Heart right ventricle (tissue), 16 donors: ENCODE results near the gene HIVEP3. TPM values are rescaled to one million over a fixed set of nuclear protein-coding genes. Genes with fewer than 3 reads are reported as not detected.

Experiments
- ATAC-seq, 8 donors: fragments of 200-7000 bp; cut with Tn5 transposase; one replicate each; pipeline ENCODE4 v1.9.1; 2020; ENCODE audit warnings: mild to moderate bottlenecking in 8 of 8, moderate library complexity in 8 of 8, moderate number of reproducible peaks in 1 of 8
- DNase-seq, 2 donors: peaks; one replicate each; pipeline ENCODE4 v3.0.0-alpha.2; 2020
- H3K27ac ChIP-seq, 10 donors: fragments of 200-600 bp; sonication (generic) in 2 of 10; one replicate each; pipeline versions ENCODE4 v1.5.0 to v1.8.0; 2020 to 2022; ENCODE audit warnings: mild to moderate bottlenecking in 3 of 10
- H3K27me3 ChIP-seq, 7 donors: fragments of 200-600 bp; one replicate each; pipeline ENCODE4 v1.8.0; 2021 to 2022; ENCODE audit warnings: mild to moderate bottlenecking in 2 of 7
- H3K36me3 ChIP-seq, 9 donors: fragments of 200-600 bp; sonication (generic) in 1 of 9; one replicate each; pipeline versions ENCODE4 v1.5.0 to v1.8.0; 2020 to 2022; ENCODE audit warnings: mild to moderate bottlenecking in 2 of 9
- H3K4me1 ChIP-seq, 9 donors: fragments of 200-600 bp; sonication (generic) in 1 of 9; one replicate each; pipeline versions ENCODE4 v1.5.0 to v1.8.0; 2020 to 2022; ENCODE audit warnings: mild to moderate bottlenecking in 4 of 9
- H3K4me3 ChIP-seq, 10 donors: fragments of 200-600 bp; sonication (generic) in 2 of 10; one replicate each; pipeline versions ENCODE4 v1.5.0 to v1.8.0; 2020 to 2022; ENCODE audit warnings: mild to moderate bottlenecking in 7 of 10, moderate library complexity in 2 of 10
- H3K9me3 ChIP-seq, 11 donors: fragments of 200-600 bp in 10 of 11; sonication (generic) in 2 of 11; one replicate each; pipeline versions ENCODE4 v1.5.0 to v1.8.0; 2013 to 2022; ENCODE audit warnings: mild to moderate bottlenecking in 2 of 11, control low read depth in 1 of 11, moderate library complexity in 1 of 11
- CTCF ChIP-seq, 9 donors: fragments of 200-600 bp; sonication (generic) in 2 of 9; IDR thresholded peaks; one replicate each; pipeline versions ENCODE4 v1.5.0 to v1.8.0; 2021 to 2022; ENCODE audit warnings: antibody characterized with exemption in 9 of 9, mild to moderate bottlenecking in 5 of 9, moderate library complexity in 1 of 9
- WGBS, 2 donors: extraction: QIAGEN DNeasy Blood & Tissue Kit; methylation state at CpG; one replicate each; pipeline ENCODE4 v1.1.7; 2013; ENCODE audit warnings: inconsistent platforms in 1 of 2; 5-methylcytosine and 5-hydroxymethylcytosine counted together
- intact Hi-C, 10 donors: fragments of 100-400 bp; cut with DNase I; formaldehyde crosslinking; loops; one replicate each; pipeline versions ENCODE4 v1.11.1 to v1.14.2; 2022
- polyA plus RNA-seq, 2 donors: library from polyadenylated mRNA; stranded (reverse); fragments of 200-250 nt; gene quantifications; one replicate each; pipeline ENCODE4 v1.2.3, GENCODE V29; 2013
- total RNA-seq, 10 donors: library from RNA; stranded (reverse); fragmentation: NEBNext Ultra II Directional in 3 of 10; extraction: Animal tissue kit (Norgen Biotek cat#: 25700) in 3 of 10; gene quantifications; one replicate each; pipeline versions ENCODE4 v1.2.1 to v1.2.4, GENCODE V29; 2021 to 2023
- donor health status: Arrhythmogenic right ventricular cardiomyopathy.
- donor health status: ischemic (EF 13 %, LVEDD 7.1; RV severe dilation, severe dysfunction).
- donor health status: healthy with polysubstance abuse.
- donor health status: DM: no; HTN: yes; CAD: no.
- donor health status: DM: no; HTN: no; CAD: no.
- donor health status: ischemic (EF 25% LVEDD 6.9; RV normal size, moderate dysfunction).
- donor health status: ischemic (EF 25% LVEDD 5.7; RV mildly dilated, moderate dysfunction).
- donor health status: healthy.
- donor health status: DM: yes; HTN: yes; CAD: no.
- donor health status: Ischemic cardiomyopathy.
- donor health status: ischemic (EF 35%, LVEDD 5.7; RV mildly dilated, moderate dysfunction).
- donor health status: nonischemic (EF 11% LVEDD 7.7; RV severe dilation, severe dysfunction).
- donor health status: DM: yes; HTN: yes; CAD: no.
- donor health status: PGD.
- donor health status: ischemic (EF 29% LVEDD 5.4; RV normal size, mild dysfunction).
- donor health status: nonischemic (EF 23%, LVEDD 6.1; RV moderate dilation, normal function).

The HIVEP3 gene
- total and polyA plus RNA-seq, 12 donors: 2.6 to 7.5 (median 5.2) TPM

- intact Hi-C loops: no loop called here
- Histone ChIP-seq H3K27me3 (no peaks in the 10 kb centered on the region), H3K9me3 (no peaks in the 10 kb centered on the region), H3K27ac (no peak overlapping the region), H3K4me1 (peaks cover 0 to 4% (median 0%) of the 10 kb centered on the region in 9 donors), H3K4me3 (no peak overlapping the region), H3K36me3 (no peaks in the 10 kb centered on the region)
- WGBS, 2 donors: 88 to 89% methylated on average over 7 of the region's 7 CpGs
- no peak for ATAC-seq
- DNase-seq: no peak
- TF ChIP-seq CTCF (IDR thresholded peaks at IDR 0.05): no peak
These were observed 276.7 kb downstream of the HIVEP3 start for GRCh38 chr1:41641941-41642527.

- intact Hi-C loops: no loop called here
- H3K36me3 ChIP-seq: no peaks in the 10 kb centered on the region
- TF ChIP-seq CTCF (IDR thresholded peaks at IDR 0.05): no peak
- H3K4me3 ChIP-seq: no peak overlapping the region
- no peaks in the 10 kb centered on the region for H3K27me3 ChIP-seq
- H3K9me3 ChIP-seq: no peaks in the 10 kb centered on the region
- DNase-seq (no peak), ATAC-seq (peak in 1 of 8 donors; percentile 23)
- no peak overlapping the region for H3K27ac ChIP-seq
- WGBS, 2 donors: 96 to 100% methylated on average over 3 of the region's 3 CpGs
- H3K4me1 ChIP-seq: peaks cover 0 to 4% (median 0%) of the 10 kb centered on the region in 9 donors
These were observed 277.3 kb downstream of the HIVEP3 start for GRCh38 chr1:41641475-41641814.

- Histone ChIP-seq H3K9me3 (no peaks in the 10 kb centered on the region), H3K4me3 (no peak overlapping the region), H3K27ac (no peak overlapping the region), H3K4me1 (peaks cover 0 to 4% (median 0%) of the 10 kb centered on the region in 9 donors), H3K36me3 (no peaks in the 10 kb centered on the region), H3K27me3 (no peaks in the 10 kb centered on the region)
- intact Hi-C loops: no loop called here
- no peak for ATAC-seq
- 98 to 99% methylated on average over 8 of the region's 8 CpGs for WGBS, 2 donors
- no peak for TF ChIP-seq CTCF (IDR thresholded peaks at IDR 0.05)
- no peak for DNase-seq
These were observed 277.8 kb downstream of the HIVEP3 start for GRCh38 chr1:41640756-41641474.

- H3K4me1 ChIP-seq: peaks cover 0 to 4% (median 0%) of the 10 kb centered on the region in 9 donors
- H3K36me3 ChIP-seq: no peaks in the 10 kb centered on the region
- ATAC-seq (no peak), DNase-seq (no peak)
- intact Hi-C loops: no loop called here
- H3K4me3 ChIP-seq: no peak overlapping the region
- no peaks in the 10 kb centered on the region for H3K27me3 ChIP-seq
- no peak for TF ChIP-seq CTCF (IDR thresholded peaks at IDR 0.05)
- 81 to 86% methylated on average over 12 of the region's 12 CpGs for WGBS, 2 donors
- no peak overlapping the region for H3K27ac ChIP-seq
- H3K9me3 ChIP-seq: no peaks in the 10 kb centered on the region
These were observed 278.5 kb downstream of the HIVEP3 start for GRCh38 chr1:41640141-41640751.
